HL-60/S4 treated with retinoic acid at 250 ng/mL for 4 days and 3 days (cell line): Measurements from ENCODE around the gene SLC2A8.

Experiments used
- in situ Hi-C: fragments of 300-500 bp; cut with MboI; formaldehyde crosslinking; loops from 2 replicates; pipeline ENCODE4 v1.7.0; 2022; ENCODE audit warnings: low sequenced_read_pairs

The SLC2A8 gene

DNA sequence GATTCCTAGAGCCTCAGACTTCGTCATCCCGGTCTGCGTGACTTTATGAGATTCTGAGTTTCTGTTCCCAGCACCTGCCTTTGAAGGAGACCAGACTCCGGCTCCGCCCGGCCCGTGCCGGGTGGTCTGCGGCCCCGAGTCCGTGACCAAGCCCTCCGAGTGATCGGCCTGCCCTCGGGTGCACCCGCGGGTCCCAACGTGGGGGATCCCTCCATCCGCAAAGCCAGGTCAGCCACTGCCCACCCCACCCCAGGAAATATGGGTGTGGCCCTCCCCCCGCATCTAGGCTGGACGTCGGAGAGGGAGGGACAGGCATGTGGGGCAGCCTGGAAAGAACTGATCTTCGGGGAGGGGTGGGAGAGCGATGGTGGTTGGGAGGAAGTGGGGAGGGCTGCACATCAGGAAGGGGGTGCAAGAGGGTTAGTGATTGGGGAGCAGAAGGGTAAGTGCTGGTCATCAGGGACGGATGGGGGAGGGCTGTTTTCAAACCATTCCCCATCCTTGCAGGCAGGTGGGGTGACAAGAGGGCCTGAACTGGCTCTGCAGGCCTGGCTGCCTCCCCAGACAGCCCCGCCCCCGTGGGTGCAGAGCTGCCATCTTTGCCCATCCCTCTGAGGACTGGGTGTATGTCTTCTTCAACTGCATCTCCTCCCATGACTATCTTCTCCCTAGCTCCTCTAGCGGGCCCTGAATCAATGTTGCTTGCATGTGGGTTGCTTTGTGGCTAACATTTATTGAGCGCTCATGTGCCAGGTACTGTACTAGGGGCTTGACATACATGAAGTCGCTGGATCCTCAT, 55.1 kb downstream of the SLC2A8 start:
- in situ Hi-C loops, result no loop called here

DNA sequence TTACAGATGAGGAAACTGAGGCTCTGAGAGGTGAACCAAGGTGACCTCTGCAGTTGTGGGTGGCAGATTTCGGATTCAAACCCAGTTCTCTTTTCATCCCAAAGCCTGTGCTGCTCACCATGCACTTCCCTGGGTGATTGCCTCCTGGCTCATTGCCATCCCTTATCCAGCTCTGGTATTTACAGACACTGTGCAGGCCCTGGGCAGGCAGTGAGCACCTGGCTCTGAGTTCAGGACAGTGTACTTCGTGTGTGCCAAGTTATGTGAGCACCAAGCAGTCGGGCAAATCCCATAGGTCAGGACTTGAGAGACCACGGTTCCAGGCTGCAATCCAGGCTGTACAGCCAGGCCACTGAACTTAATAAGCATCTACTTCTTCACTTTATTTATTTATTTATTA, 55.7 kb downstream of the SLC2A8 start:
- in situ Hi-C loops, result no loop called here

DNA sequence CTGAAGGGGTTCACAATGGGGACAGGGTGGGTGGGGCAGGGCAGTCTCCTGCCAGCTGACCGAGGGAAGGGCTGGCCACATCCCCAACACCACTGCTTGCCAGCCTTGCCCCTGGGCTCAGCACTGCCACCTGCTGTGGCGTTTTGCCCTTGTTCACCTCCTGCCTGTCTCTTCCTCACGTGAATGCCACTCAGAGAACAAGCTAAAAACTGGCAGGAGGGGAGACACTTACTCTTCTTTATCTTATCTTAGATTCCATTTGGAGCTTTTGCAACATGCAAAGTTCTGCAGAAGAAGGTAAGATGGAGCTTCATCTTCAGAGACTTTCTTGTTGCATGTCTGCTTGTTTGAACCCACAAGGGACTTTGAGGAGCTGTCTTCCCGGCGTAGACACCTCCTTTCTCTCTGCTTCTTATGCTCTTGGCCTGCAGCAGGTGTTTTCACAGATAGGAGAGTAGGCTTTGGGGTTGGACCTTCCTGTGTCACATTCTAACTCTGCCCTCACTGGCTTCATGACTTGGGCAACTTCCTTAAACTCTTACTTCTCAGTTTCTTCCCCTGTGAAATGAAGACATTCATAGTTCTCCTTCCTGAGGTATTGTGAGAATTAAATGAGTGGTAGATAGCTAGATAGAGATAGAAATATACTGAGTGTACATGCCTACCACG, 58.5 kb downstream of the SLC2A8 start:
- in situ Hi-C loops, result no loop called here

DNA sequence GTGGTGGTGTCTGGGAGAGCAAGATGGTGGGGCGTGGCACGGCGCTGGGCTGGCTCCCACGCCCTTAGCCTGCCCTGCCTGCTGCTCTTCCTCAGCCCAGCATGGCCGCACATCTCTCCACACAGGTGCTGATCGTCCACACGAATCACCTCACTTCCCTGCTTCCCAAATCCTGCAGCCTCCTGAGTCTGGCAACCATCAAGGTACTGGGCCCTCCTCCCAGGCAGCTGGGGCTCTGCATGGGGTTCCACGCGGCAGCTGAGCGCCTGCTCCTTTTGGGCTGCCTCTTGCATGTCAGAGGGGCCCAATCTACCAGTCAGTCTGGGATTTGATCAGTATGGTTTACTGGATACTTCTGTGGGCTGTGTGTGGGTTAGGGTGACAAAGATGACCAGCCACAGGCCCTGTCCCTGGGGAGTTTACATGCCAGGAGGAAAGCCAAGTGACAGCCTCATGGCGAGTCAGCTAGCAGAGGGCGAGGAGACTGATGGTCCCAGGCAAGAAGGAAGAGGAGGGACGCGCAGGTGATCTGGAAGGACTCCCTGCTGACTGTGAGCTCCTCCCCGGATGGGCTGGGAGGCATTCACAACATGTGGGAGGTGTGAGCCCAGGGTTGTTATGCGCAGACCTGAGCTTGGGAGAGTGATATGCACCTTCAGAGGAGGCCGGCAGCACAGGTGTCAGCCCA, 60.4 kb downstream of the SLC2A8 start:
- in situ Hi-C loops, result no loop called here
